K562 (cell line): ENCODE results near the gene COQ8A. TPM values are rescaled to one million over a fixed set of nuclear protein-coding genes. Genes with fewer than 3 reads are reported as not detected.
A peak's percentile ranks its signal among the peaks of the same experiment; 100 is the strongest.

Experiments used
- CHD2 ChIP-seq: IDR thresholded peaks from 2 replicates; pipeline ENCODE4 v1.6.1; 2011; ENCODE audit warnings: low read depth, low read length
- ELF1 ChIP-seq: fragments of 200-800 bp; sonication (Bioruptor generic); IDR thresholded peaks from 2 replicates; pipeline ENCODE4 v1.6.1; 2016; ENCODE audit warnings: missing genetic modification characterization, missing compliant biosample characterization
- ETV1 ChIP-seq: fragments of 450-650 bp; conservative IDR thresholded peaks from 2 replicates; pipeline ENCODE4 v1.6.1; 2016; ENCODE audit warnings: missing genetic modification characterization, control low read depth, low read depth, missing compliant biosample characterization
- FOXP1 ChIP-seq: sonication (generic); formaldehyde crosslinking; IDR thresholded peaks from 2 replicates; pipeline ENCODE4 v1.8.0; 2022; ENCODE audit warnings: mild to moderate bottlenecking, missing genetic modification reagents
- HCFC1 ChIP-seq: IDR thresholded peaks from 2 replicates; pipeline ENCODE4 v1.6.1; 2012; ENCODE audit warnings: low read depth, low read length, improper control_type of control experiment
- KDM2B ChIP-seq: fragments of 250-450 bp; sonication (Bioruptor Pico); IDR thresholded peaks from 2 replicates; pipeline ENCODE4 v1.8.0; 2021; ENCODE audit warnings: mild to moderate bottlenecking, moderate library complexity
- KLF1 ChIP-seq: fragments of 450-650 bp; IDR thresholded peaks from 2 replicates; pipeline ENCODE4 v1.6.1; 2016; ENCODE audit warnings: missing genetic modification characterization, missing compliant biosample characterization
- LARP7 ChIP-seq: fragments of 450-650 bp; IDR thresholded peaks from 2 replicates; pipeline ENCODE4 v1.6.1; 2016
- NCOA1 ChIP-seq: fragments of 450-650 bp; IDR thresholded peaks from 2 replicates; pipeline ENCODE4 v1.6.1; 2016; ENCODE audit warnings: low read depth
- NFRKB ChIP-seq: fragments of 450-650 bp; IDR thresholded peaks from 2 replicates; pipeline ENCODE4 v1.6.1; 2016; ENCODE audit warnings: low read depth
- NR2F6 ChIP-seq: fragments of 450-650 bp; formaldehyde crosslinking; IDR thresholded peaks from 2 replicates; pipeline ENCODE4 v1.4.0; 2020; ENCODE audit warnings: mild to moderate bottlenecking
- RBM17 ChIP-seq: fragments of 200-400 bp; formaldehyde crosslinking; IDR thresholded peaks from 2 replicates; pipeline ENCODE4 v1.6.1; 2017; ENCODE audit warnings: low read depth, mild to moderate bottlenecking, low read length, borderline replicate concordance
- SMAD3 ChIP-seq: fragments of 450-650 bp; formaldehyde crosslinking; conservative IDR thresholded peaks from 2 replicates; pipeline ENCODE4 v1.4.0; 2020; ENCODE audit warnings: mild to moderate bottlenecking
- SMARCA5 ChIP-seq: fragments of 450-650 bp; IDR thresholded peaks from 2 replicates; pipeline ENCODE4 v1.6.1; 2016
- SP1 ChIP-seq: sonication (generic); formaldehyde crosslinking; IDR thresholded peaks from 2 replicates; pipeline ENCODE4 v1.8.1; 2022; ENCODE audit warnings: mild to moderate bottlenecking, missing genetic modification reagents
- TFE3 ChIP-seq: fragments of 450-650 bp; formaldehyde crosslinking; IDR thresholded peaks from 2 replicates; pipeline ENCODE4 v1.4.0; 2020; ENCODE audit warnings: mild to moderate bottlenecking, mixed read lengths
- TRIM24 ChIP-seq, 2 experiments: fragments of 450-650 bp; IDR thresholded peaks; 2 replicates each; pipeline ENCODE4 v1.6.1; 2016
- ZEB2 ChIP-seq: fragments of 450-650 bp; IDR thresholded peaks from 2 replicates; pipeline ENCODE4 v1.6.1; 2016
- ZFP1 ChIP-seq: fragments of 450-650 bp; formaldehyde crosslinking; IDR thresholded peaks from 2 replicates; pipeline ENCODE4 v1.4.0; 2020; ENCODE audit warnings: mild to moderate bottlenecking, mixed read lengths
- ZNF184 ChIP-seq: sonication (generic); formaldehyde crosslinking; IDR thresholded peaks from 2 replicates; pipeline ENCODE4 v1.5.0; 2020; ENCODE audit warnings: missing genetic modification reagents
- ZNF280B ChIP-seq: fragments of 250-450 bp; sonication (Bioruptor Pico); IDR thresholded peaks from 2 replicates; pipeline ENCODE4 v1.5.1; 2021; ENCODE audit warnings: mild to moderate bottlenecking
- polyA plus RNA-seq, 8 experiments: library from polyadenylated mRNA; depleted of rRNA in 4 of 8; stranded (reverse) in 5 of 8; unstranded in 3 of 8; fragments of >200 nt; fragmentation: Nextera tagmentation in 2 of 8; fragmentation: Illumina TruSeq in 1 of 8; extraction: Ambion mirVana in 2 of 8; extraction: Trizol in 1 of 8; gene quantifications; 2 replicates each; pipeline versions ENCODE4 v1.2.1 to v1.2.3, GENCODE V29; 2011 to 2014; ENCODE audit warnings: inconsistent platforms in 1 of 8, missing spikeins in 1 of 8
- total RNA-seq, 7 experiments: library from RNA; depleted of rRNA in 6 of 7; stranded (reverse); fragments of >200 nt in 6 of 7; fragmentation: Illumina TruSeq in 2 of 7; extraction: Trizol in 2 of 7; gene quantifications; 2 replicates each; pipeline versions ENCODE4 v1.2.1 to v1.2.3, GENCODE V29; 2011 to 2021; ENCODE audit warnings: low replicate concordance in 1 of 7
- TF ChIP-seq, protein P1 (sequence below), 2 experiments: fragments of 450-650 bp; IDR thresholded peaks; 2 replicates each; pipeline ENCODE4 v1.6.1; 2016
- TF ChIP-seq, protein P2 (sequence below), 2 experiments: IDR thresholded peaks; 2 replicates each; pipeline ENCODE4 v1.6.1; 2012; ENCODE audit warnings: improper control_type of control experiment in 2 of 2, low read depth in 2 of 2, low read length in 2 of 2, borderline replicate concordance in 1 of 2

The COQ8A gene
- total and polyA plus RNA-seq, 9 of the 15 experiments (the other 6 are each of a cell fraction or from before 2014, with no cell fraction given), result 2.6 to 54.3 (median 32.4) TPM

GRCh38 chr1:226940029-226940805 lies at the start of gene COQ8A (continued):
- TF ChIP-seq NCOA1 (no peak), KLF1 (tag) (no peak), TFE3 (CRISPR knock-in tag) (no peak), ZEB2 (0 out of 2 replicates have a peak, but pooled peaks have one; percentile 39), LARP7 (no peak), RBM17 (no peak), ELF1 (tag) (no peak), CHD2 (peak; percentile 91), ZNF280B (CRISPR knock-in tag) (no peak), NFRKB (no peak), ZFP1 (peak; percentile 4; the same call in 1 of the 2 replicates), HCFC1 (0 out of 2 replicates have a peak, but pooled peaks have one; percentile 26), SMAD3 (CRISPR knock-in tag) (0 out of 2 replicates have a peak, but pooled peaks have one; percentile 29), FOXP1 (CRISPR knock-in tag) (peak; percentile 97), KDM2B (CRISPR knock-in tag) (peak; percentile 86; the same call in 1 of the 2 replicates), ETV1 (tag) (0 out of 2 replicates have a peak, but pooled peaks have one; percentile 6), NR2F6 (no peak), SMARCA5 (no peak), SP1 (CRISPR knock-in tag) (peak; percentile 93), ZNF184 (CRISPR knock-in tag) (no peak), TRIM24 (IDR thresholded peaks at IDR 0.05) (no peak)
- TF ChIP-seq, protein P1, sequence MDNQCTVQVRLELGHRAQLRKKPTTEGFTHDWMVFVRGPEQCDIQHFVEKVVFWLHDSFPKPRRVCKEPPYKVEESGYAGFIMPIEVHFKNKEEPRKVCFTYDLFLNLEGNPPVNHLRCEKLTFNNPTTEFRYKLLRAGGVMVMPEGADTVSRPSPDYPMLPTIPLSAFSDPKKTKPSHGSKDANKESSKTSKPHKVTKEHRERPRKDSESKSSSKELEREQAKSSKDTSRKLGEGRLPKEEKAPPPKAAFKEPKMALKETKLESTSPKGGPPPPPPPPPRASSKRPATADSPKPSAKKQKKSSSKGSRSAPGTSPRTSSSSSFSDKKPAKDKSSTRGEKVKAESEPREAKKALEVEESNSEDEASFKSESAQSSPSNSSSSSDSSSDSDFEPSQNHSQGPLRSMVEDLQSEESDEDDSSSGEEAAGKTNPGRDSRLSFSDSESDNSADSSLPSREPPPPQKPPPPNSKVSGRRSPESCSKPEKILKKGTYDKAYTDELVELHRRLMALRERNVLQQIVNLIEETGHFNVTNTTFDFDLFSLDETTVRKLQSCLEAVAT (IDR thresholded peaks at IDR 0.05), result peak in 1 of 2 experiments; percentile 69; a peak in 1 of 4 replicates
- TF ChIP-seq, protein P2, sequence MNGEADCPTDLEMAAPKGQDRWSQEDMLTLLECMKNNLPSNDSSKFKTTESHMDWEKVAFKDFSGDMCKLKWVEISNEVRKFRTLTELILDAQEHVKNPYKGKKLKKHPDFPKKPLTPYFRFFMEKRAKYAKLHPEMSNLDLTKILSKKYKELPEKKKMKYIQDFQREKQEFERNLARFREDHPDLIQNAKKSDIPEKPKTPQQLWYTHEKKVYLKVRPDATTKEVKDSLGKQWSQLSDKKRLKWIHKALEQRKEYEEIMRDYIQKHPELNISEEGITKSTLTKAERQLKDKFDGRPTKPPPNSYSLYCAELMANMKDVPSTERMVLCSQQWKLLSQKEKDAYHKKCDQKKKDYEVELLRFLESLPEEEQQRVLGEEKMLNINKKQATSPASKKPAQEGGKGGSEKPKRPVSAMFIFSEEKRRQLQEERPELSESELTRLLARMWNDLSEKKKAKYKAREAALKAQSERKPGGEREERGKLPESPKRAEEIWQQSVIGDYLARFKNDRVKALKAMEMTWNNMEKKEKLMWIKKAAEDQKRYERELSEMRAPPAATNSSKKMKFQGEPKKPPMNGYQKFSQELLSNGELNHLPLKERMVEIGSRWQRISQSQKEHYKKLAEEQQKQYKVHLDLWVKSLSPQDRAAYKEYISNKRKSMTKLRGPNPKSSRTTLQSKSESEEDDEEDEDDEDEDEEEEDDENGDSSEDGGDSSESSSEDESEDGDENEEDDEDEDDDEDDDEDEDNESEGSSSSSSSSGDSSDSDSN (IDR thresholded peaks at IDR 0.05; ENCODE audit: borderline replicate concordance in 1 of 2, low read depth in 2 of 2, low read length in 2 of 2), result no peak
